HEK293 (cell line): ENCODE measurements around the gene ACSM5.

Experiments used
- CTCF ChIA-PET: fragments of 350-600 bp; formaldehyde crosslinking; extraction: SDS; loops from one replicate; lab custom pipeline; 2021; ENCODE audit warnings: antibody characterized with exemption; lab: Yijun Ruan, JAX
- POLR2A ChIA-PET: fragments of 300-600 bp; formaldehyde crosslinking; extraction: SDS; loops from one replicate; lab custom pipeline; 2020; ENCODE audit warnings: antibody characterized with exemption, inconsistent platforms; lab: Yijun Ruan, JAX
- H3K27ac ChIP-seq: fragments of 200-500 bp; sonication (Bioruptor generic); 2 replicates; pipeline ENCODE4 v1.5.1; 2014; ENCODE audit warnings: low read depth, low read length, control low read depth, inconsistent platforms; ENCODE audit errors: extremely low read depth
- H3K36me3 ChIP-seq, 2 experiments: fragments of 200-500 bp in 1 of 2; sonication (Bioruptor generic) in 1 of 2; 1 replicate in 1 of 2; 2 replicates in 1 of 2; pipeline ENCODE4 v1.5.1; 2014 to 2017; ENCODE audit warnings: inconsistent platforms in 2 of 2, low read length in 2 of 2; ENCODE audit not compliant: control insufficient read depth in 2 of 2, insufficient read depth in 1 of 2
- H3K4me1 ChIP-seq: fragments of 200-500 bp; sonication (Bioruptor generic); 2 replicates; pipeline ENCODE4 v1.5.1; 2014; ENCODE audit warnings: mild to moderate bottlenecking, low read length, inconsistent platforms; ENCODE audit not compliant: control insufficient read depth, insufficient read depth
- H3K4me3 ChIP-seq: 2 replicates; pipeline ENCODE4 v1.5.1; 2011; ENCODE audit warnings: low read depth, mild to moderate bottlenecking, control low read depth, low read length, moderate library complexity
- H3K9me3 ChIP-seq: fragments of 200-500 bp; sonication (Bioruptor generic); 2 replicates; pipeline ENCODE4 v1.5.1; 2014; ENCODE audit warnings: low read depth, low read length, inconsistent platforms; ENCODE audit not compliant: control insufficient read depth, insufficient read depth
- BCL11A ChIP-seq: fragments of 450-650 bp; formaldehyde crosslinking; IDR thresholded peaks from 2 replicates; pipeline ENCODE4 v1.5.1; 2016; ENCODE audit warnings: low read depth, missing biosample characterization, missing genetic modification characterization
- KLF7 ChIP-seq: fragments of 450-650 bp; formaldehyde crosslinking; IDR thresholded peaks from 2 replicates; pipeline ENCODE4 v1.5.1; 2016; ENCODE audit warnings: missing biosample characterization, missing genetic modification characterization, borderline replicate concordance
- OSR2 ChIP-seq: fragments of 450-650 bp; formaldehyde crosslinking; IDR thresholded peaks from 2 replicates; pipeline ENCODE4 v1.5.1; 2016; ENCODE audit warnings: missing biosample characterization, missing genetic modification characterization
- SALL2 ChIP-seq: fragments of 450-650 bp; formaldehyde crosslinking; IDR thresholded peaks from 2 replicates; pipeline ENCODE4 v1.5.0; 2017; ENCODE audit warnings: missing biosample characterization, mild to moderate bottlenecking, missing genetic modification characterization, borderline replicate concordance
- ZBTB17 ChIP-seq: fragments of 450-650 bp; formaldehyde crosslinking; IDR thresholded peaks from 2 replicates; pipeline ENCODE4 v1.5.1; 2016; ENCODE audit warnings: missing biosample characterization, missing genetic modification characterization
- ZNF133 ChIP-seq: fragments of 450-650 bp; formaldehyde crosslinking; IDR thresholded peaks from 2 replicates; pipeline ENCODE4 v1.5.1; 2016; ENCODE audit warnings: missing biosample characterization, missing genetic modification characterization
- ZNF155 ChIP-seq: fragments of 450-650 bp; formaldehyde crosslinking; IDR thresholded peaks from 2 replicates; pipeline ENCODE4 v1.5.1; 2016; ENCODE audit warnings: missing biosample characterization, missing genetic modification characterization
- ZNF23 ChIP-seq: fragments of 450-650 bp; formaldehyde crosslinking; IDR thresholded peaks from 2 replicates; pipeline ENCODE4 v1.5.1; 2016; ENCODE audit warnings: missing biosample characterization, missing genetic modification characterization, borderline replicate concordance
- ZNF394 ChIP-seq: fragments of 450-650 bp; formaldehyde crosslinking; IDR thresholded peaks from 2 replicates; pipeline ENCODE4 v1.5.1; 2016; ENCODE audit warnings: missing biosample characterization, missing genetic modification characterization, mild to moderate bottlenecking, moderate library complexity, borderline replicate concordance
- ZNF529 ChIP-seq: fragments of 450-650 bp; formaldehyde crosslinking; IDR thresholded peaks from 2 replicates; pipeline ENCODE4 v1.5.1; 2017; ENCODE audit warnings: missing genetic modification characterization, missing biosample characterization; ENCODE audit not compliant: insufficient replicate concordance
- ZNF555 ChIP-seq: fragments of 450-650 bp; formaldehyde crosslinking; conservative IDR thresholded peaks from 2 replicates; pipeline ENCODE4 v1.5.1; 2017; ENCODE audit warnings: missing biosample characterization, mild to moderate bottlenecking, missing genetic modification characterization, inconsistent platforms
- ZNF623 ChIP-seq: fragments of 450-650 bp; formaldehyde crosslinking; IDR thresholded peaks from 2 replicates; pipeline ENCODE4 v1.5.1; 2016; ENCODE audit warnings: missing biosample characterization, missing genetic modification characterization
- ZNF629 ChIP-seq: fragments of 450-650 bp; formaldehyde crosslinking; IDR thresholded peaks from 2 replicates; pipeline ENCODE4 v1.5.1; 2017; ENCODE audit warnings: missing biosample characterization, missing genetic modification characterization
- ZNF664 ChIP-seq: fragments of 450-650 bp; formaldehyde crosslinking; IDR thresholded peaks from 2 replicates; pipeline ENCODE4 v1.5.1; 2016; ENCODE audit warnings: missing biosample characterization, missing genetic modification characterization
- ZNF776 ChIP-seq: fragments of 450-650 bp; formaldehyde crosslinking; IDR thresholded peaks from 2 replicates; pipeline ENCODE4 v1.5.0; 2017; ENCODE audit warnings: missing biosample characterization, missing genetic modification characterization, borderline replicate concordance
- ZNF777 ChIP-seq: fragments of 450-650 bp; formaldehyde crosslinking; IDR thresholded peaks from 2 replicates; pipeline ENCODE4 v1.5.1; 2017; ENCODE audit warnings: missing biosample characterization, missing genetic modification characterization, borderline replicate concordance
- ZNF830 ChIP-seq: fragments of 450-650 bp; IDR thresholded peaks from 2 replicates; pipeline ENCODE4 v1.5.0; 2018; ENCODE audit warnings: missing biosample characterization, missing genetic modification characterization, low read depth, mild to moderate bottlenecking, moderate library complexity
- ZSCAN30 ChIP-seq: fragments of 450-650 bp; IDR thresholded peaks from 2 replicates; pipeline ENCODE4 v1.5.1; 2018; ENCODE audit warnings: missing biosample characterization, mild to moderate bottlenecking, missing genetic modification characterization, moderate library complexity
- TF ChIP-seq, protein P1 (sequence below): fragments of 450-650 bp; formaldehyde crosslinking; IDR thresholded peaks from 2 replicates; pipeline ENCODE4 v1.5.1; 2016; ENCODE audit warnings: missing biosample characterization, missing genetic modification characterization
- TF ChIP-seq, protein P2 (sequence below): fragments of 450-650 bp; formaldehyde crosslinking; IDR thresholded peaks from 2 replicates; pipeline ENCODE4 v1.5.1; 2017; ENCODE audit warnings: missing biosample characterization, missing genetic modification characterization
- TF ChIP-seq, protein P3 (sequence below): fragments of 450-650 bp; formaldehyde crosslinking; IDR thresholded peaks from 2 replicates; pipeline ENCODE4 v1.5.1; 2016; ENCODE audit warnings: missing biosample characterization, missing genetic modification characterization
- TF ChIP-seq, protein P4 (sequence below): fragments of 450-650 bp; formaldehyde crosslinking; IDR thresholded peaks from 2 replicates; pipeline ENCODE4 v1.5.1; 2016; ENCODE audit warnings: missing biosample characterization, missing genetic modification characterization

The ACSM5 gene

DNA sequence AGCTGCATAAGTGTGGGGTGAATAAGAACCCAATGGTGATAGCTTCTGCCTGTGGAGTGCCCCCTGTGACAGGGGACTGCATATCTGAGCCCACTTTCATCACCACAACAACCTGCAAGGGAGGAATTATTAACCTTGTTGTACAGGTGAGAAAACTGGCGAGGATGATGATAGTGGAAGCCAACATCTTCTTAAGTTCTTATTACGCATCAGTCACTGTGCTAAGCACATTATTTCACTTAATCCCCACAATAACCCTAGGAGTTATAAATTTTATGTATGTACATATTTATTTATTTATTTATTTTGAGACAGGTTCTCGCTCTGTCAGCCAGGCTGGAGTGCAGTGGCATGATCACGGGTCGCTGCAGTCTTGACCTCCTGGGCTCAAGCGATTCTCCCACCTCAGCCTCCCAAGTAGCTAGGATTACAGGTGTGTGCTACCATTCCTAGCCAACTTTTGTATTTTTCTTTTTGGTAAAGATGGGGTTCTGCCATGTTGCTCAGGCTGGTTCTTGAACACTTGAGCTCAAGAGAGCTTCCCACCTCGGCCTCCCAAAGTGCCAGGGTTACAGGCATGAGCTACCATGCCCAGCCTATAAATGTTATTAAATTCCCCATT is 12.4 kb upstream of the ACSM5 start:
- TF ChIP-seq, protein P1, sequence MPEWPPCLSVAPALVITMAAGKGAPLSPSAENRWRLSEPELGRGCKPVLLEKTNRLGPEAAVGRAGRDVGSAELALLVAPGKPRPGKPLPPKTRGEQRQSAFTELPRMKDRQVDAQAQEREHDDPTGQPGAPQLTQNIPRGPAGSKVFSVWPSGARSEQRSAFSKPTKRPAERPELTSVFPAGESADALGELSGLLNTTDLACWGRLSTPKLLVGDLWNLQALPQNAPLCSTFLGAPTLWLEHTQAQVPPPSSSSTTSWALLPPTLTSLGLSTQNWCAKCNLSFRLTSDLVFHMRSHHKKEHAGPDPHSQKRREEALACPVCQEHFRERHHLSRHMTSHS (tag by site-specific recombination) = no peak
- TF ChIP-seq, protein P2, sequence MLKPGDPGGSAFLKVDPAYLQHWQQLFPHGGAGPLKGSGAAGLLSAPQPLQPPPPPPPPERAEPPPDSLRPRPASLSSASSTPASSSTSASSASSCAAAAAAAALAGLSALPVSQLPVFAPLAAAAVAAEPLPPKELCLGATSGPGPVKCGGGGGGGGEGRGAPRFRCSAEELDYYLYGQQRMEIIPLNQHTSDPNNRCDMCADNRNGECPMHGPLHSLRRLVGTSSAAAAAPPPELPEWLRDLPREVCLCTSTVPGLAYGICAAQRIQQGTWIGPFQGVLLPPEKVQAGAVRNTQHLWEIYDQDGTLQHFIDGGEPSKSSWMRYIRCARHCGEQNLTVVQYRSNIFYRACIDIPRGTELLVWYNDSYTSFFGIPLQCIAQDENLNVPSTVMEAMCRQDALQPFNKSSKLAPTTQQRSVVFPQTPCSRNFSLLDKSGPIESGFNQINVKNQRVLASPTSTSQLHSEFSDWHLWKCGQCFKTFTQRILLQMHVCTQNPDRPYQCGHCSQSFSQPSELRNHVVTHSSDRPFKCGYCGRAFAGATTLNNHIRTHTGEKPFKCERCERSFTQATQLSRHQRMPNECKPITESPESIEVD = no peak
- TF ChIP-seq OSR2 = no peak
- no peak for TF ChIP-seq ZBTB17 (tag by site-specific recombination)
- TF ChIP-seq ZNF776 (tag by site-specific recombination) = no peak
- TF ChIP-seq ZNF529 = no peak
- TF ChIP-seq ZNF155 (tag by site-specific recombination) = no peak
- TF ChIP-seq, protein P3, sequence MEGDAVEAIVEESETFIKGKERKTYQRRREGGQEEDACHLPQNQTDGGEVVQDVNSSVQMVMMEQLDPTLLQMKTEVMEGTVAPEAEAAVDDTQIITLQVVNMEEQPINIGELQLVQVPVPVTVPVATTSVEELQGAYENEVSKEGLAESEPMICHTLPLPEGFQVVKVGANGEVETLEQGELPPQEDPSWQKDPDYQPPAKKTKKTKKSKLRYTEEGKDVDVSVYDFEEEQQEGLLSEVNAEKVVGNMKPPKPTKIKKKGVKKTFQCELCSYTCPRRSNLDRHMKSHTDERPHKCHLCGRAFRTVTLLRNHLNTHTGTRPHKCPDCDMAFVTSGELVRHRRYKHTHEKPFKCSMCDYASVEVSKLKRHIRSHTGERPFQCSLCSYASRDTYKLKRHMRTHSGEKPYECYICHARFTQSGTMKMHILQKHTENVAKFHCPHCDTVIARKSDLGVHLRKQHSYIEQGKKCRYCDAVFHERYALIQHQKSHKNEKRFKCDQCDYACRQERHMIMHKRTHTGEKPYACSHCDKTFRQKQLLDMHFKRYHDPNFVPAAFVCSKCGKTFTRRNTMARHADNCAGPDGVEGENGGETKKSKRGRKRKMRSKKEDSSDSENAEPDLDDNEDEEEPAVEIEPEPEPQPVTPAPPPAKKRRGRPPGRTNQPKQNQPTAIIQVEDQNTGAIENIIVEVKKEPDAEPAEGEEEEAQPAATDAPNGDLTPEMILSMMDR = no peak
- TF ChIP-seq SALL2 = no peak
- no peak for TF ChIP-seq ZNF777 (tag by site-specific recombination)
- no peak for TF ChIP-seq ZSCAN30
- TF ChIP-seq, all 188 proteins: peak for 0
- CTCF ChIA-PET = interaction anchor here (1.3 kb wide), 1 partner anchor 11 kb away, joined by 6 read pairs; no protein-coding TSS in a partner anchor
- Histone ChIP-seq H3K9me3 (no peaks in the 10 kb centered on the region), H3K4me1 (no peaks in the 10 kb centered on the region), H3K36me3 (no peaks in the 10 kb centered on the region), H3K4me3 (no peak overlapping the region), H3K27ac (no peak overlapping the region)
- POLR2A ChIA-PET = no interaction called here

DNA sequence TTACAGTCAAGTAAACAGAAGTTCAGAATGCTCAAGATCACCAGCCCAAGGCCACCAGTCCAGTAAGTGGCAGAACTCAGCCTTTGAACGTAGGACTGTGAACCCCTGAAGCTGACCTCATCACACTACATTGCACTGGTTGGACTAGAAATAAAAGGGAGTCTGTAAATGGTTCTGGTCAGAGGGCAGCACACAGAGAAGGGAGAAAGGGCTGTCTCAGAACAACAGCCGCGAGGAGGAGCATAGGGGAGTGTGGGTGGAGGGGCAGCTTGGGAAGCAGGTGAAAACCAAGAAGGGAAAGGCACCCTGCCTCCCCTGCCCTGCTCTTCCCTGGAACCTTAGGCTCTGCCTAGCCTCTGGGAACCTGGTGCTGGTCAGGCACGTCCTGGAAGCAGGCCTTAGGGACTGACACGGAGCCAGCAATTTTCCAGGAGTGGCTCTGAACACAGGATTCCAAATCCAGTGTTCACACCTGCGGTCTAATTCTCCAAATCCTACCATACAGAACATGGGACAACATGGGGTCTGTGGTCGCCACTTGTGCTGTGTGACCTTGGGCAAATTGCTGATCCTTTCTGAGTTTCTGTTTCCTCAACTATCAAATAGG is 11.8 kb upstream of the ACSM5 start:
- Histone ChIP-seq H3K9me3 (no peaks in the 10 kb centered on the region), H3K4me3 (no peak overlapping the region), H3K4me1 (no peaks in the 10 kb centered on the region), H3K27ac (no peak overlapping the region), H3K36me3 (no peaks in the 10 kb centered on the region)
- CTCF ChIA-PET = no interaction called here
- POLR2A ChIA-PET = no interaction called here
- TF ChIP-seq OSR2 = no peak
- no peak for TF ChIP-seq ZNF23 (tag by site-specific recombination)
- TF ChIP-seq ZNF133 = no peak
- TF ChIP-seq, protein P3 = no peak
- no peak for TF ChIP-seq ZNF555 (tag by site-specific recombination)
- TF ChIP-seq ZNF623 (tag by site-specific recombination) = no peak
- TF ChIP-seq ZNF394 (tag by site-specific recombination) = no peak
- no peak for TF ChIP-seq KLF7 (tag by site-specific recombination)
- no peak for TF ChIP-seq ZNF664 (tag by site-specific recombination)
- TF ChIP-seq, protein P1 (tag by site-specific recombination) = no peak
- TF ChIP-seq, protein P4, sequence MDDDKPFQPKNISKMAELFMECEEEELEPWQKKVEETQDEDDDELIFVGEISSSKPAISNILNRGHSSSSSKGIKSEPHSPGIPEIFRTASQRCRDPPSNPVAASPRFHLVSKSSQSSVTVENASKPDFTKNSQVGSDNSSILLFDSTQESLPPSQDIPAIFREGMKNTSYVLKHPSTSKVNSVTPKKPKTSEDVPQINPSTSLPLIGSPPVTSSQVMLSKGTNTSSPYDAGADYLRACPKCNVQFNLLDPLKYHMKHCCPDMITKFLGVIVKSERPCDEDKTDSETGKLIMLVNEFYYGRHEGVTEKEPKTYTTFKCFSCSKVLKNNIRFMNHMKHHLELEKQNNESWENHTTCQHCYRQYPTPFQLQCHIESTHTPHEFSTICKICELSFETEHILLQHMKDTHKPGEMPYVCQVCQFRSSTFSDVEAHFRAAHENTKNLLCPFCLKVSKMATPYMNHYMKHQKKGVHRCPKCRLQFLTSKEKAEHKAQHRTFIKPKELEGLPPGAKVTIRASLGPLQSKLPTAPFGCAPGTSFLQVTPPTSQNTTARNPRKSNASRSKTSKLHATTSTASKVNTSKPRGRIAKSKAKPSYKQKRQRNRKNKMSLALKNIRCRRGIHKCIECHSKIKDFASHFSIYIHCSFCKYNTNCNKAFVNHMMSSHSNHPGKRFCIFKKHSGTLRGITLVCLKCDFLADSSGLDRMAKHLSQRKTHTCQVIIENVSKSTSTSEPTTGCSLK (tag by site-specific recombination) = no peak
- TF ChIP-seq ZNF830 = no peak
- TF ChIP-seq, protein P2 = no peak
- no peak for TF ChIP-seq BCL11A
- no peak for TF ChIP-seq ZNF629 (tag by site-specific recombination)
